Suppressor macrophage (primary cell): ENCODE data around the gene MYO9A.

Experiments
- DNase-seq, 4 experiments: peaks; one replicate each; pipeline ENCODE4 v3.0.0-alpha.2; 2020 to 2022

Gene MYO9A

GRCh38 chr15:71830981-71831380, 287.0 kb downstream of the MYO9A start:
- no peak for DNase-seq

GRCh38 chr15:71826196-71826595, 291.8 kb downstream of the MYO9A start:
- no peak for DNase-seq

GRCh38 chr15:71825021-71825730, 292.8 kb downstream of the MYO9A start:
- no peak for DNase-seq

- DNase-seq = no peak
Measured at GRCh38 chr15:71823801-71824200, 294.1 kb downstream of the MYO9A start.

- DNase-seq = no peak
Measured at GRCh38 chr15:71822890-71823630, 294.9 kb downstream of the MYO9A start.

GRCh38 chr15:71821547-71822129, 296.3 kb downstream of the MYO9A start:
- no peak for DNase-seq

GRCh38 chr15:71820127-71820526, 297.8 kb downstream of the MYO9A start:
- DNase-seq = no peak

GRCh38 chr15:71817351-71817750, 300.6 kb downstream of the MYO9A start:
- DNase-seq = no peak

- DNase-seq = no peak
Measured at GRCh38 chr15:71815301-71815700, 302.6 kb downstream of the MYO9A start.

- no peak for DNase-seq
Measured at GRCh38 chr15:71813723-71814470, 304.1 kb downstream of the MYO9A start.

- no peak for DNase-seq
Measured at GRCh38 chr15:71812966-71813722, 304.8 kb downstream of the MYO9A start.

GRCh38 chr15:71811752-71812735, 305.9 kb downstream of the MYO9A start:
- no peak for DNase-seq

- no peak for DNase-seq
Measured at GRCh38 chr15:71811036-71811736, 306.8 kb downstream of the MYO9A start.

GRCh38 chr15:71810256-71811035, 307.5 kb downstream of the MYO9A start, which contains the start of gene NR2E3:
Gene NR2E3, plus strand, starts transcription at chr15:71810554. Its CDS starts 190 bp downstream, at chr15:71810744.
- DNase-seq = no peak

- DNase-seq = no peak
Measured at GRCh38 chr15:71809346-71809745, 308.6 kb downstream of the MYO9A start.

- DNase-seq = no peak
Measured at GRCh38 chr15:71808311-71809020, 309.5 kb downstream of the MYO9A start.

- DNase-seq = no peak
Measured at GRCh38 chr15:71807691-71808091, 310.3 kb downstream of the MYO9A start.

- DNase-seq = no peak
Measured at GRCh38 chr15:71807125-71807629, 310.8 kb downstream of the MYO9A start.
